ENCODE results near the gene ACOT6.
"Not testable (repeated sequence)": the region's sequence is repeated elsewhere in the genome, so short reads cannot be mapped to it uniquely, and the experiment has no call there.

- not testable (repeated sequence) for TF ChIP-seq CTCF (IDR thresholded peaks at IDR 0.05); ZFX (IDR thresholded peaks at IDR 0.05; ENCODE audit: borderline replicate concordance)
These were observed 21.7 kb upstream of the ACOT6 start for GRCh38 chr14:73590673-73591004.

Measured in 22Rv1 (cell line).